GF-D8 (cell line): Measurements from ENCODE around the gene CHRD.

Experiments used
- DNase-seq: peaks from one replicate; lab custom pipeline; 2025; lab: John Stamatoyannopoulos, UW

The CHRD gene

GRCh38 chr3:184346480-184347190 is 33.2 kb upstream of the CHRD start:
- no peak for DNase-seq

- DNase-seq, result no peak
Observed at GRCh38 chr3:184347321-184348056, 32.4 kb upstream of the CHRD start.

- no peak for DNase-seq
Observed at GRCh38 chr3:184348057-184348382, 31.8 kb upstream of the CHRD start.

- no peak for DNase-seq
Observed at GRCh38 chr3:184349563-184350470, 30.0 kb upstream of the CHRD start.

GRCh38 chr3:184350618-184351017 is 29.2 kb upstream of the CHRD start:
- no peak for DNase-seq

- DNase-seq, result no peak
Observed at GRCh38 chr3:184351511-184352148, 28.2 kb upstream of the CHRD start.

GRCh38 chr3:184352149-184352785 is 27.6 kb upstream of the CHRD start:
- DNase-seq, result no peak

GRCh38 chr3:184352897-184353545 is 26.8 kb upstream of the CHRD start:
- DNase-seq, result no peak

- no peak for DNase-seq
Observed at GRCh38 chr3:184353546-184353941, 26.3 kb upstream of the CHRD start.

GRCh38 chr3:184354121-184354728 is 25.6 kb upstream of the CHRD start:
- DNase-seq, result no peak

- no peak for DNase-seq
Observed at GRCh38 chr3:184354754-184355153, 25.1 kb upstream of the CHRD start.

GRCh38 chr3:184355261-184356040 is 24.4 kb upstream of the CHRD start:
- DNase-seq, result no peak

GRCh38 chr3:184357248-184358123 is 22.4 kb upstream of the CHRD start:
- DNase-seq, result no peak

- no peak for DNase-seq
Observed at GRCh38 chr3:184358124-184358767, 21.6 kb upstream of the CHRD start.

- DNase-seq, result no peak
Observed at GRCh38 chr3:184358921-184359350, 20.9 kb upstream of the CHRD start.

GRCh38 chr3:184359610-184360009 is 20.2 kb upstream of the CHRD start:
- DNase-seq, result no peak

GRCh38 chr3:184360070-184360928 is 19.6 kb upstream of the CHRD start:
- DNase-seq, result no peak
